ENCODE results near the gene CTNNA3.

CTNNA3 gene

GRCh38 chr10:66625709-66626590, 1070.0 kb downstream of the CTNNA3 start:
- DNase-seq = no peak

DNA sequence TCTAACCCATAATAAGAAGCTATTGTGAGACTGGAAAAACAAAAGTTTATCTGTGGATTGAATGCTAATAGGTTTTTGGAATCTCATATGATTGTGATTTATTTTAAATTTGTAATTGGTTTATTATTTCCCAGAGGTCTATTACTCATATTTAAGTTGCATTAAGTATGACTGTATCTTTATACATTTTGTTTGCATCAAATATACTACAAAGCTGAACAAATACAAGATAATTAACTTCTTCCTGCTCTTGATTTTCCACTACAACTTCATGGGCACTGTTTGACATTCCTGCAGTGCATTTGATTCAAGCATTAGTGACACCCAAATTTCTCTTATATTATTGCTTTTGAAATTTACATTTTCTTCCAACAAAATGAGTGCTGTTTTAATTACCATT, 1073.9 kb downstream of the CTNNA3 start:
- DNase-seq = no peak

DNA sequence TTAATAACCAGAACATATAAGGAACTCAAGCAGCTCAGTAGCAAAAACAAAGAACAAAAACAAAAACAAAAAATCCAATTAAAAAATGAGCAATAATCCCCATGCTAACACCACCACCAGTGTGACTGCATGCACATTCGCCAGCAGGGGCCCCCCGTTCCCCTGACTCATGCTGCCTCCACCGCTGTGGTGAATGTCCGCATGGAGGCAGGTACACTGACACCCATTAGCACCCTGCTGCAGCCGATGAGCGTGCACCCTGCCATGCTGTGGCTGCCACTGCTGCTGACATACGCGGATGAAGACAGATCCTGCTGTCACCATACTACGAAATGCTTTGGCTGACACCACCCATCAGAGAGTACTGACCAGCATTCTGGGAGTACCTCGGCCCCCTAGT, 1091.8 kb downstream of the CTNNA3 start:
- DNase-seq = no peak

DNA sequence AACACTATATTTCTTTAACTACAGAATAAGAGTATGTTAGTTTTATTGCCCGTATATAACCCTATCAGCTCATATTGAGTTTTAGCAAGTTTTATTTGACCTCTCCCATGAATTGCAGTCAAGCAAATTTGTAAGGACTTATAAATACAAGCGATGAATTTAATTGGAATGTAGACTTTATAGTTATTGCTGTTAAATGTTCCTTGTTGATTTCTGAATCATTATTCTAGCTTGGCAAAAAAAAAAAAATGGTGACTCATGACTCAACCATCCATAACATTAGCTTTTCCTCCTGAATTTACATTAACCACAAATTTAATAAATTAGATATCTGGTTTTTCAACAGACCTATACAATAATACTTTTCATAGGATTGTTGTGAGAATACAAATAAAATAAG, 1104.1 kb downstream of the CTNNA3 start:
- no peak for DNase-seq

- DNase-seq = no peak
Measured at GRCh38 chr10:66587680-66588050, 1108.3 kb downstream of the CTNNA3 start.

GRCh38 chr10:66586897-66587679, 1108.9 kb downstream of the CTNNA3 start:
- no peak for DNase-seq

DNA sequence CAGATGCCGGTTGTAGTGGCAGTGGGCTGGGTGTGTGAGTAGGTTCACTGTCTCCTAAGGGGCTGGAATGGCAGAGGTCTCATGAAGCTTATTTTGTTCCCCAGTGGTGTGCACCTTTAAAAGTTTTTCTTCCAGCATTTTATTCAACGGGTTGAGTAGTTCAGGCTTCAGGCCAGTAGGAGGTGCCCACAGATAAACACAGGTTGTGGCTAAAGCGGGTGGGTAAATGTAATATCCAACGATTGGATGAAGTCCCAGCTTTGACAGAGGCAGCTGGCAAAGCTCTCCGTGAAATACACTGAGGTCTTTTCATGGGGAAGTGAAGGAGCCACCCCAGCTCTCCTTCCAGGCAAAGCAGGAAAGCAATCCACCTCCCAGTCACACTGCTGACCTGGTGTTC, 1109.9 kb downstream of the CTNNA3 start:
- DNase-seq = no peak

DNA sequence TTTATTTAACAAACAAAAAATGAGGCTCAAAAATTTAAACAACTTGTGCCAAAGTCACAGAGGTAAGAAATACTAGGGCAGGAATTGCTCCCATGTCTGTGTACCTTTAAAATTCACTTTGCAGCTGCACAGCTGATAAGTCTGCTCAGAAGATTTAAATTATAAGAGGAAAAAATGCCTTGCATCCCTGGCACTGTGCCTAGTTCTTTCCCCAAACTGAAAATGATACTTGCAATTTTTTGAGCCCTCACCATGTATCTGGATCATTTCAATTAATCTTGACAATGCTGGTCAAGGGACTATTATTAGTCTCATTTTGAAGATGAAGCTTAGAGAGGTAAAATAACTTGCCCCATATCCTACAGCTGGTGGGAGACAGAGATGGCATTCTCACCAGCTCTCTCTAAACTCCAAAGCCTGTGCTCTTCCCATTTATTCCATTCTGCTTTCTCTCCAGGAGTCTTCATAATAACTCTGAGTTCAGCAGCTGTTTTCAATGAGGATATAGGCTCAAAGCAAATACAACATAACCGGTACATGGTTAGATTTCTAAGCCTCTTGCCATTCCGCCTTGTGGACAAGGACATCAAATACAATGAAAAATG, 1120.6 kb downstream of the CTNNA3 start:
- no peak for DNase-seq

GRCh38 chr10:66572700-66573099, 1123.3 kb downstream of the CTNNA3 start:
- DNase-seq = no peak

GRCh38 chr10:66565999-66566398, 1130.0 kb downstream of the CTNNA3 start:
- DNase-seq = no peak

DNA sequence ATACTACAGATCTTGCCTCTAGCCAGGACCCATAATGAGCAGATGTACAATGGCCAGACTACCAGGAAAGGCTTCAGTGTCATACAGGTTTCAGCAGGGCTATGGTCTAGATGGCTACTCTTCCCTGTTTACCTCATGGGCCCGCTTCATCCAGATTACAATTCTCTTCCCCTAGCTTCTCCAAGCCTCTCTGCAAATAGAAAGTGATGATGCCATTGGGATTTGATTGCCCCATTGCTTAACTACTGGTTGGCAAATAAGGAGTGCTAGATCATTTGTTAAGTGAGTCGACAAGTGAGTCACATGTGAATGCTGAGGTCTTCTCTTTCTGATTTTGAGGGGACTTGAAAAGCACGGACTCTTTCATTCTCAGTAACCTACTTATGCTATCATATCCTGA, 1131.7 kb downstream of the CTNNA3 start:
- no peak for DNase-seq

- no peak for DNase-seq
Measured at GRCh38 chr10:66555061-66555460, 1140.9 kb downstream of the CTNNA3 start.

- DNase-seq = no peak
Measured at GRCh38 chr10:66552331-66552730, 1143.7 kb downstream of the CTNNA3 start.

GRCh38 chr10:66550351-66550750, 1145.6 kb downstream of the CTNNA3 start:
- no peak for DNase-seq

- DNase-seq = no peak
Measured at GRCh38 chr10:66538908-66539307, 1157.1 kb downstream of the CTNNA3 start.

DNA sequence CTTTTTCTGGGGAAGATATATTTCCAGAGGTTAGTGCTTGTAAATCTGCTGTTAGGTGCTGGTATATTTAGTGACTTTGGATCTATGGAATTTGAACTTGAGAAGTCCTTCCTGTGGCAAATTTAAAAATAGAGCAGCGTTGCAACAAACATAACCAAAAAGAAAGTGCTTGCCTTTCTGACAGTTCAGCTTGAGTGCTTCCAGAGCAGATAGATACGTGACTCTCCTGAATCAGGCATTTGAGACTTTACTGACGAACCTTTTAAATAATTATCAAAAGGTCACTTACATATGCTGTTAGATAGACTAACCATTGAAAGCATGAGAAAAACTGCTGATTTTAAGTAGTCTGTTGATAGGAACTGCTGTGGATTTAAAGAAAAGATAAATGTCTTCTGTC, 1157.6 kb downstream of the CTNNA3 start:
- DNase-seq = no peak

DNA sequence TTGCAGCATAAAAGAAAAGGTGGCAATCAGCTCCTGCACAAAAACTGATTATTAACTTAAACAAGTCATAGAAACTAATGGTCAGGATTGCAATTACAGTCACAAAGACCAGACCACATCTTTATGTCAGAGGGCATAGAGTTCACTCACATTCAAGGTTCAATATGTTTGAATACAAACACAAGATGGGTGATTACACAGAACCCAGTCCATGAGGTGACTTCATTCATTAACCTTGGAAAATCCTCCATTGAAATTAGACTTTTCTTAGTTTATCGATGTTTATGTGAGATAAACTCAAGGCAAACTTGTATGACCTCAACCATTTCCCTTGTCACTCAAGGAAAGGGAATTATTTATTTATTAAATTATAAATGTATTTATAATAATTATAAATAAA, 1158.8 kb downstream of the CTNNA3 start:
- no peak for DNase-seq

DNA sequence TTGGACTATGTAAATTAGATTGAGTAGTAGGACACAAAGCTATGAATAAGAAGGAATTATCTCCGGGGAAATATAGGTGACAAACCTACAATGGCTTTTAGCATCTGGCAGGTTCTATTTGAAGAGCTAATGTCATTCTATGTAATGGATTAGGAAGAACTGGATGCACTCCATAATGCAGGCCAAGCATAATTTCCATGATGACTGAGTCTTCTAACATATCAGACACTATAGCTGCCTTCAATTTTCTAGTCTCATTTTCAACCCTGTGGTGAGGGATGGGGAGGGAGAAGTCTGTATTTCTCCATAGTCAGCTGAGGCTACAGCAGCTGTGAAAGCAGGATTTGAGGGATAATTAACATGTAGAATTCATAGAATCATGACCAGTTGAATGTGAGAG, 1160.6 kb downstream of the CTNNA3 start:
- DNase-seq = no peak

DNA sequence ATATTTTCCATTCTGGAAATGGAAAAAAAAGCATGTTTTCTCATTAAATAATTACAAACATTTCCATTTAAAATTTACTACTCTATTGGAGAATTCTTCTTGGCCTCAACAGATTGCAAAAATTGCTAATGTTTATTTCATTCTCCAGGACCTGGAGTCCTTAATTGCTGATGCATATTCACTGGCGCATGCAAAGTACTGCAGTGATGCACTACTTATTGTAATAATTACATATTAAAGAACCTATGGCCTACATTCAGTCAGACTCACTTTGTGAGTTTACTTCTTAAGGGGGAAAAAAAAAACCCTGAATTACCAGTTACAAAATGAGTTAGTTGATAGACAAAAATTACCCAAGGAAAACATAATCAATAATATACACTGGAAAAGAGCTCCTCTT, 1161.1 kb downstream of the CTNNA3 start:
- no peak for DNase-seq

DNA sequence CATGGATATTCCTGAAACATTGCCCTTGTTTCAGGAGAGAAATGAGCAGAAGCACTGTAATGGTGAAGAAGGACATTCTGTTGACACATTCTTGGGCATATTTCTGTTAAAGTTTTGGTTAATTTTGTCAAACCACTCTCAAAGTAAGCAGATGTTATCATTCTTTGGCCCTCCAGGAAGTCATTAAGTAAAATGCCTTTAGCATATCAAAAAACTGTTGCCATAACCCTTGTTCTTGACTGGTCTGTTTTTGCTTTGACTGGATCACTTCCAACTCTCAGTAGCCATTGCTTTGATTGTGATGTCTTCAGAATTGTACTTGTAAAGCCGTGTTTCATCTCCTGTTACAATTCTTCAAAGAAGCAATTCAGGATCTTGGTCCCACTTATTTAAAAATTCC, 1174.5 kb downstream of the CTNNA3 start:
- DNase-seq = no peak

- no peak for DNase-seq
Measured at GRCh38 chr10:66519616-66520015, 1176.4 kb downstream of the CTNNA3 start.

GRCh38 chr10:66514666-66515065, 1181.3 kb downstream of the CTNNA3 start:
- no peak for DNase-seq

DNA sequence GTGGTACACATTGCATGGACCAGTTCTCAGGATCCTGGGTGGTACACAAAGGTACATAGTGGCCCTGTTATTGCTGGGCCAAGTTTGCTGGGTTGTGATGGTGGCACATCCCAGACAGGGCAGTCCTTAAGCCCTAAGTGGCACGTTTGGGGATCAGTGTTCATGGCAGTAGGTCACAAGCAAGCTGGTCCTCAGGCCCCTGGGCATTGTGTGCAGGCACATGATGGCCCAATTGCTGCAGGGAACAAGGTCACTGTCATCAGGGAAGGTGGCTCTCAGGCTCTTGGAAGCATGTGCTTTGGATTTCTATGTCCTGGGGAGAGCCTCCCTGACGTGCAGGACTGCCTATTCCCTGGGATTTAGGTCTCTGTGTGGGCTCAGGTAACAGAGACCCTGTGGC, 1182.5 kb downstream of the CTNNA3 start:
- DNase-seq = no peak
